GM19240 (cell line): ENCODE measurements around the gene NUTM2A.
"Not testable (repeated sequence)": the region's sequence is repeated elsewhere in the genome, so short reads cannot be mapped to it uniquely, and the experiment has no call there.

Experiments used
- DNase-seq: peaks from one replicate; pipeline ENCODE4 v3.0.0; 2011; ENCODE audit warnings: low spot score; ENCODE audit not compliant: insufficient read length

The NUTM2A gene

GRCh38 chr10:87242192-87242591 lies 16.9 kb downstream of the NUTM2A start:
- DNase-seq: not testable (repeated sequence)

GRCh38 chr10:87247335-87247734 lies 22.1 kb downstream of the NUTM2A start:
- not testable (repeated sequence) for DNase-seq

- not testable (repeated sequence) for DNase-seq
These were observed 23.6 kb downstream of the NUTM2A start for GRCh38 chr10:87248818-87249353.

GRCh38 chr10:87280749-87281392 lies 55.6 kb downstream of the NUTM2A start:
- not testable (repeated sequence) for DNase-seq
